Fibroblast of skin of left biceps (primary cell): Measurements from ENCODE around the gene TEX53.

Experiments used
- DNase-seq, 2 experiments: peaks; one replicate each; pipeline ENCODE4 v3.0.0-alpha.2; 2013; ENCODE audit warnings: low read depth in 2 of 2

Gene TEX53

DNA sequence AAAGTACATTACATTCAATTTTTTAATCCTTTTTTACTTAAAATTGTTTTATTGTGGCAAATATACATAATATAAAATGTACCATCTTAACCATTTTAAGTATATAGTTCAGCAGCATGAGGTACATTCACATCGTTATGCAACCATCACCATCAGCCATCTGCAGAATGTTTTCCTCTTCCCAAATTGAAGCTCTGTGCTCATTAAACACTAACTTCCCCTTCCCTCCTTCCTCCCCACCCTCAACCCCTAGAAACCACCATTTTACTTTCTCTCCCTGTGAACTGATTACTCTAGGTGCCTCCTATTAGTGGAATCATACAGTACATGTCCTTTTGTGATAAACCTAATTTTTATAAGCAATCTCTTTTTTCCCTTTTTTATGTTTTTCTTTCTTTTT lies 15.6 kb downstream of the TEX53 start:
- DNase-seq, result no peak

DNA sequence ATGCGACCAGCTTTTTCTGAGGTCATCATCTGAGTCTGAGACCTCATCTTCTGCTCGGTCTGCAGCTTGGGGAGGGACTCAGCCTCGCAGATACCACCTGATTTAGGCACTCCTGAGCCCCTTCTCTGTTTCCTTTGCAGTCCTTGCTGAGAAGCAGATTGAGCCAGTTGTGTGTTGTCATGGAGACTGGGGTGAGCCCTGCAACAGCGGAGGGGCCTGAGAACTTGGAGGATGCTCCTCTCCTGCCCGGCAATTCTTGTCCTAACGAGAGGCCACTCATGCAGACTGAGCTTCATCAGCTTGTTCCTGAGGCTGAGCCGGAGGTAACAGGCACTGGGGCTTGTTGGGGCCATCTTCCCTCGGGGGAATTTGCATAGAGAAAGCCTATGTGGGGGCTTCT lies 19.2 kb downstream of the TEX53 start:
- DNase-seq, result no peak

DNA sequence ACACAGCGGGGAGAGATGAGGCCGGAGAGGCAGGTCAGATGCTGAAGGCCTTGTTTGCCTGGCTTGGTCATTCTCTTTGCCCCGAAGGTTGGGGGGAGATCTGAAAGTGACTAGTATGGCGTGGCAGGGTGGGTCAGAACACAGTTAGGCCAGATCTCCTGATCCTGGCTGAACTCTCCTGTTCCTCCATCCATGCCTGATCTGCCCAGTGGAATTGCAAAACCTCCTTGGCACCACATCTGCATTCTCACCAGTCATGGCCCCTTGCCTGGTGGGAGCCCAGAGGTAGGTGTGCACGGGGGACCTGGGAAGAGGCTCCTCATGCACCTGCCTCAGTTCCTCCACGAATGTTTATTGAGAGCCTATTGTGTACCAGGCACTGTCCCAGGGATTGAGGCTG lies 23.2 kb downstream of the TEX53 start:
- no peak for DNase-seq

DNA sequence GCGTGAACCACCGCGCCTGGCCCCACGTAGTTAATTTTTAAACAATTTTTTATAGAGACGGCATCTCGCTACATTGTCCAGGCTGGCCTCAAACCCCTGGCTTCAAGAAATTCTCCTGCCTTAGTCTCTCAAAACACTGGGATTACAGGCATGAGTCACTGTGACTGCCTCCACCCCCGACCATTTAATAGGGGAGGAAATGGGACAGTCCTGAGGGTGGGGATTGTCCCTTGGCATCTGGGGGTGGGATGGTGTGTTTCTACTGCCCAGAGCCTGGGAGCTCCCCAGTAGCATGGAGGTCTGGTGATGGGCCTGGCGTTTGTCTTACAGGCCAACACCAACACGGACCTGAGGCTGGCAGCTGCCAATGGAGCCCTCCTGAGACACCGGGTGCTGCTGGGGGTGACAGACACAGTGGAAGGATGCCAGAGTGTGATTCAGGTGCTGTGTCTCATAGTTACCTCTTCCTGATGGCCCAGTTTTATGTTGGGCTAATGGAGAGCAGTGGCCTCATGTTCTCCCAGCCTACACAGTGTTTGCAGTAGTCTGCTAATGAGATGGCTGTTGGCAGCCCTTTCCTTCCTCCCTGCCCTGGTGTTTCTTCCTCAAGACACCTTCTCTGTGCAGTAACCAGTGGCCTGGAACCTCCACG lies 24.0 kb downstream of the TEX53 start:
- DNase-seq, result no peak

DNA sequence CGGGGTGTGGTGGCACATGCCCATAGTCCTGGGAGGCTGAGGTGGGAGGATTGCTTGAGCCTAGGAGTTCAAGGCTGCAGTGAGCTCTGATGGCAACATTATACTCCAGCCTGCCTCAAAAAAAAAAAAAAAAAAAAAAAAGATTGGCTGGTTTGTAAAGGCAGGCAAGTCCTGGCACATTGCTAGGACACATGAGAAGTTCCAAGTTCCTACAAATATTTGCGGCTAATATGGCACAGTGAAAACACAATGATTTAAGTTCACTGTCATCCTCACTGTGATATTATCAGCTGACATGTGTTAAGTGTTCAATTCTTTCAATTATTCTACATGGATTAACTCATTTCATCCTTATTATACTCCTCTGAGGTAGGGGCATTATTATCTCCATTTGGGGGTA lies 26.4 kb downstream of the TEX53 start:
- DNase-seq, result no peak

DNA sequence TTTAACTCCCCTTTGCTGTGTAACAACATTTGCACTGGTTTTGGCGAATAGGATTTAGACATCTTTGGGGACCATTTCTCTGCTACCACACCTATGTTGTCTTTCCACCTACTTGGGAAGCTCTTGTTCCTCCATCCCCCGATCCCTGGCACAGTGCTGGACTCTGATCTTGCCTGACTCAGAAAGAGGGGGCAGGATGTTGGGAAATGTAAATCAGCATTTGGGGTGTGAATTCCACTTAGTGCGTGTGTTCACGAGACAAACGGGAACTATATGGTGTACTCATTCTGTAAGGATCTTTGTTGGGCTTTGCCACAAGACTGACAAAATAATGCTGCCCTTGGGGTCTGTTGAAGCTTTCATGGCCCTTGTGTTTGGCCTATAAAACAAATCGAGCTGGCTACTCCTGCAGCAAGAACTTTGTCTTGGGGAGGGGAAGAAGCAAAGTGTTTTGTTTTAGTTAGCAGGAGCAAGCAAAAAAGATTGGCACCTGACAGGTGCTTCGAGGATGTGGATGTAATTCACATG lies 28.0 kb downstream of the TEX53 start:
- no peak for DNase-seq

- no peak for DNase-seq
Observed at GRCh38 chr9:114627553-114627952, 30.1 kb downstream of the TEX53 start.

GRCh38 chr9:114626415-114627020 lies 31.1 kb downstream of the TEX53 start:
- DNase-seq, result no peak

DNA sequence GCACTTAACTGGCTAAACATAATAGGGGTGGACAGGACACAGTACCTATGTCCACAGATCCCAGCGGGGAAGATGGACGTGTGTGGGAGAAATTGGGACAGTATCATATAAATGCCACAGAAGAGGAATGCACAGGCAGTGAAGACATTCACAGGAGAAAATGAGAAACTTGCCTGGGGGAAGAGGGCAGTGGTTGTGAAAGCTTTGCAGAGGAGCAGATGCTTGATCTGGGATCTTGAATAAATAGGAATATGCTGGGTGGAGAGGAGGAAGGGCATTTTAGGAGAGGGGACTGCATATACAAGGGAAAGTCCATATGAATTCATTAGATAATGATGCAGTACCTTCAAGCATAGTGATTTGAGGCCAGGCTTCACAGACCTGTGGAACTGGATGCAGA lies 32.9 kb downstream of the TEX53 start:
- no peak for DNase-seq

DNA sequence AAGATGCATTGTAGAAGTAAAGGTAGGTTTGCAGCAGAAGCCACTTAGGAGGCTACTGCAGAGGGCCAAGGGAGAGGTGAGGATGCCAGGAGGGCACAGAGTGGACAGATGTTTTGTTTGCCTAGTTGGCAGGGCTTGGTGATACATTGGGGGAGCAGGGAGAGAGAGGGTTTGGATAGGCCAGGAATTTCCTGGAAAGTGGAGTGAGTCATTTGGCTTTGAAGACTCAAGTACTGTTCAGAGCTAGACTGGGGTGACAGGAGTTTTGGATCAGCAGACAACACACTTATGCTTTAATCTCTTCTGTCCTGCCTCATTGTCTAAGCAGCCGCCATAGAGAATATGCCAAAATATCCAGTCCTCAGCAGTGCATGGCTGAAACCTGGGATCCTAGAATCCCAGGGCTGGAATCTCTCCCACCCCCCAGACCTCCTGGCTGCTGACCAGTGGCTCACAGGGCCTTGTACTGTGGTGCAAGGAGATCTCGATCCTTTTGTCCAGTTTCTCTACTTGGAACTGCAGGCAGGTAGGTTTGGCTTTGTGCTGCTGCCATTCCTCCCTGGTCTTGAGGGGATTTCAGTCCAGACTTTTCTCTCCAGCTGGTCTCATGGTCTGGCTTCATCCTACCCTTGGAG lies 35.5 kb downstream of the TEX53 start:
- peak; percentile 32 to 33 for DNase-seq

DNA sequence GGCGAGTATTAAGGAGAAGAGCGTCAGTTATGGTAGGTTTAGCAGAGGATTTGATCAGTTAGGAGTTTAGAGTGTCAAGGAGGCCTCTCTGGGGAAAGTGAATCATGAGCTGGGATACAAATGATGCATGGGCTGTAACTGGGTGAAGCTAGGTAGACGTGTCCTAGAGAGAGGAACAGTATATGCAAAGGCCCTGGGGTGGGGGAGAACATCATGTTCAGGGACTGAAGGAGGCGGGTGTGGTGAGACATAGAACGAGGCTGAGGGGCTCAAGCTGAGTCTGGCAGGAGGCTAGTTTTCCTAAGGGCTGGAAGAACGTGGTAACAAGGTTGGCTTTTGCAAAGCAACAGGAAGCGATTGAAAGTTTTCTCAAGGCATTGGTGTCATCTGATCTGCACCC lies 36.0 kb downstream of the TEX53 start:
- DNase-seq, result no peak

DNA sequence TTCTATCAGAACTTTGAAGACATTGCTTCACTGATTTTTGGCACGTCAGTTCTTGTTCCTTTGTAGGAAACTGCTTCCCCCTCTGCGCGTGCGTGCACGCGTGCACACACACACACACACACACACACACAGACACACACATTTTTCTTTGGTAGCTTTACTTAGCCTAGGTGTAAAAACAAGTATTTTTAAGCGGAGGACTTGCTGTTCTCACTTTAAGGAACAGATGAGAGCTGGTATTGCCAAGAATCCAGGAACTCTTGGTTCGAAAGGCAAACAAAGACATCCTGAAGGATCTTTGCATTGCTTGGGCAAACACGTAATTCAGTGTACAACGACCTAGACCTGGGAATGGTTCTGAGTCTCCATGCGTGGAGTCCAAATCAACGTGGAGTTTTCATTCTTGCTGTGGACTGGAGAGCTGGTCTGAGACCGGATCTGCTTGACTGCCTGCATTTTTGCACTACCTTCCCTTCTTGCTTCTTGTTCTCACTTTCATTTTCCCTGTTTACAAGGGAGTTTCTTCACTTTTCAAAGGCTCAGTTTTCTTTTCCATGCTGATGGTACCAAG lies 38.3 kb downstream of the TEX53 start:
- no peak for DNase-seq

DNA sequence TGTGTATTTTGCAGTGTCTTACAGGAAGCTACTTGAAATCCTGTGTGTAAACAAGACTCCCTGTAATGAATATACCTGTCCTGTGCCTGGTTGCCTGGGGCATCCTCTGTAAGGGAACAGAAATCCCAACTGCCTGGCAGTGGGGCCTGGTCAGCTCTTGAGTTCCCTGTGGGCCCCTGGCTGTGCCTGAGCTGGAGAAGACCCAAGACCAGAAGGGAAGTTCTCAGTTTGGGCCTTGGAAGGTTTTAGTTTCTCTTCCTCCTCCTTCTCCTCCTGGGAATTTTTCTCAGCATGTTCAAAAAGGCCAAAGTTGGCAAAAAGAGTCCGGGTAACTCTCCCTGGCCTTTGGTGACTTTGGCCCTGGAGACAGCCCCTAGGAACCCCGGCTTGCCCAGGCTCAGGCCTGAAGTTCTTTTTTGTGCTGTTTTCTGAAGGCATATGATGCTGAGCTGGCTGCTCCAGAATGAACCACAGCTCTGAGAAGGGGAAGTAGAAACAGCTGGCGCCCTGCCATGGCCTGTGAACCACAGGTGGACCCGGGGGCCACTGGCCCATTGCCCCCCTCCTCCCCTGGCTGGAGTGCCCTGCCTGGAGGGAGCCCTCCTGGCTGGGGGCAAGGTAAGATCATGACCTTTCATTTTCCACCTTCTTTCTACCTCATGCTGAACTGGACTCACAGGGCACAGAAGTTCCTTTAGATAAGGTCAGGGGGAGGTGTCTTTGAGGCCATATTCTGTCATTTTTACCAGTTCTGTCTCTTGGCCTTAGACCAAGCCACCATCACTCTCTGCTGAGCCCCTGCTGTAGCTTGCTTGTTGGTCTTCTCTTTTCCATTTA lies 40.7 kb downstream of the TEX53 start:
- no peak for DNase-seq

- DNase-seq, result no peak
Observed at GRCh38 chr9:114614373-114614772, 43.2 kb downstream of the TEX53 start.

DNA sequence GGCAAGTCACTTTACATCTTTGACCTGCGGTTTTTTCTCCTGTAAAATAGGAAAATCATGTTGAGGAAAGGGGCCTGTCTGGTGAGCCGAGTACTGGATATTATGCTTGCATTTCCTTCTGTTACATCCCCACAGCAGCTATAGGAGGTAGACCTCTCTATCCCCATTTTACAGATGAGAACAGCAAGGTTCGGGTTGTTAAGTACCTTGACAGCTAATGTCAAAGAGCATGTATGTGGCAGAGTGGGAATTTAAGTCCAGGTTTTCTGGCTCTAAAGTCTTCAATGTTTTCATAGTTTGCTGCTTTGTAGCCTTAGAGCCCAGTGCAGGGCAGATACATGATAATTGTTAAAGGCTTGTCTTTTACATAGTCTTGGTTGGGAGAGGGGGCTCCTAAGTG lies 43.7 kb downstream of the TEX53 start:
- DNase-seq, result no peak

- no peak for DNase-seq
Observed at GRCh38 chr9:114613087-114613486, 44.5 kb downstream of the TEX53 start.

DNA sequence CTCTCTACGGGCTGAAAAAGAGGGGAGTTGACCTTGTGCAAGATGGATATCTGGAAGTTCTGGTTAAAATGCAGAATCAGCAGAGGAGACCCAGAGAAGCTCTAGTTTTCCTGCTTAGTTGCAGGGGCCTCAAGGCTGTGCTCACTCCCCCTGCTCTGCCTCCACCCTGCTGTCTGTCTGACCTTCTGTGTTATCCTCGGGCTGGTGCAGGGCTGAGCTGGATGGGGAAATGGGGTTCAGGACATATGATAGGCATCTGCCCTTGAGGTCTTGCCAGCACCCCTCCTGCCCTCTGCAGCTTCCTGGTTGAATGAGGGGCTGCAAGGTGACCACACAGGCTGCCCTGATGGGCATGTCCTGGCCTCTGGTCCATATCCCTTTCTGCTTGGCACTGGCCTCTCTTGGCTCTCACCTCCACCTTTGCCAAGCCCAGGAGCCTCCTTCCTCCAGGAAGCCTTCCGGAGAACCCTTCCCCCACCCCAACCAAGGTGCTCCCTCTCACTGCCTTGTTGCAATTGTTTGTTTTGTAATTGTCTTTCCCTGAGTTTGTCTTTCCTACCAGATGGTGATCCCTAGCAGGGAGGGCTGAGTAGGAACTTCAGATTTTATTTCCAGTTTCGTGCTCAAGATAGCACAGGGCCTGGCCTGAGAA lies 45.2 kb downstream of the TEX53 start:
- no peak for DNase-seq

DNA sequence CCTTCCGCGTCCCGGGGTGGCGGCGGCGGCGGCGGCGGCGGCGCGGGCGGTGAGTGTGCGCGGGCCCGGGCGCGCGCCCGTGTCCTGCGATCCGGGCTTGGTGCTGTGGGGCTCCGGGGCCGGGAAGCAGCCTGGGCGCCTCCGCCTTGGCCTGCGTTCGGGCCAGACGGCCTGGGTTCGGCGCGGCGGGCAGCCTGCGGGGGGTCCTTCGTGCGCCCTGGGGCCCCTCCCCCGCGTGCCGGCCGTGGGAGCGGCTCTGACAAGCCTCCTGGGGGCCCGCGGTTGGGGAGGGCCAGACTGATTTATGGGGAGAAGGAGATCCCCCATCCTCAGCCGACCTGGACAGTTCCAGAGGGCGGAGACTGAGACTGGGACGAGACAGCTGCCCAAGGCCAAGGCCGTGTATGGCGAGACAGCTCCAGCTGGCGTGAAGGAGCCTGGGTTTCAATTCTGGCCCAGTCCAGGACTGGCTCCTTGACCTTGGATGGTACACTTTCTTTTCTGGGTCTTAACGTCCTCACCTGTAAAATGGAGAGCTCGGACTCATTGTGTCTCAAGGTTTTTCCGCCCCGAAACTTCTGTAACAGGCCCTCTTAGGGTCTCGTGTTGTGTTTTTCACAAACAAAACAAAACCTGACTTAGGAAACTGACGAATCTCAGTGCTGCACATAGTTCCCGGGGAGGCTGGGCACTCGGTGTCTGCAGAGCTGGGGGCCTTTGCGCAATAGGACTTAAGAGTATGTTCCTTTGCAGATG lies 45.9 kb downstream of the TEX53 start:
- DNase-seq, result peak; percentile 29 to 36

GRCh38 chr9:114608525-114608796 lies 49.1 kb downstream of the TEX53 start:
- DNase-seq, result no peak

- DNase-seq, result no peak
Observed at GRCh38 chr9:114607671-114608524, 49.7 kb downstream of the TEX53 start.
